ENCODE data around the gene CBLL1.

Gene CBLL1

DNA sequence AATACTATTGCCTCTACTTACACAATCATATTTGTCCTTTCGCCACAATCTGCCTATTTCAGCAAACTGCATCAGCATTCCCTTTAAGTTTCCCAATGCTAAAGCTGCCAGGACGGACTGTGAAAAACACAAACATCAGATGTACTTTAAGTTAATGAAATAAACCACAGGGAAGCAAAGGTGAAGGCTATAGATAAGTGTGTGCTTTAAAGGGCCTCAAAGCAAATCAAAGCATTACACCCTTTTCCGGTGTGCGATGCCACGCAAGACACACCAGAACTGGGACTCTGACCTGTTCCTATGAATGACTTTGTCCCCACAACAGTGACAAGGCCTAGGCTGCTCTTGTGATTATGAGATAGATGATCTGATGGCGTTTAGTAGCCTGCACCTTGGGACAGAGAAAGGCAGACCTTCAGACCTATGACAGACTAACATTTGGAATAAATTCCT is 35.7 kb downstream of the CBLL1 start:
- Mint-ChIP-seq H3K36me3 (no peaks in the 10 kb centered on the region), H3K27me3 (no peaks in the 10 kb centered on the region), H3K9me3 (no peaks in the 10 kb centered on the region)

GRCh38 chr7:107782374-107782773 is 38.4 kb downstream of the CBLL1 start:
- Mint-ChIP-seq H3K27me3 (no peaks in the 10 kb centered on the region), H3K27ac (no peak overlapping the region), H3K4me3 (no peak overlapping the region), H3K4me1 (no peaks in the 10 kb centered on the region), H3K9me3 (no peaks in the 10 kb centered on the region), H3K36me3 (no peaks in the 10 kb centered on the region)
- ATAC-seq: no peak

More for the DNA sequence above, 35.7 kb downstream of the CBLL1 start:
- H3K4me1 Mint-ChIP-seq: no peaks in the 10 kb centered on the region
- ATAC-seq: no peak
- H3K27ac Mint-ChIP-seq: no peak overlapping the region
- no peak overlapping the region for H3K4me3 Mint-ChIP-seq

DNA sequence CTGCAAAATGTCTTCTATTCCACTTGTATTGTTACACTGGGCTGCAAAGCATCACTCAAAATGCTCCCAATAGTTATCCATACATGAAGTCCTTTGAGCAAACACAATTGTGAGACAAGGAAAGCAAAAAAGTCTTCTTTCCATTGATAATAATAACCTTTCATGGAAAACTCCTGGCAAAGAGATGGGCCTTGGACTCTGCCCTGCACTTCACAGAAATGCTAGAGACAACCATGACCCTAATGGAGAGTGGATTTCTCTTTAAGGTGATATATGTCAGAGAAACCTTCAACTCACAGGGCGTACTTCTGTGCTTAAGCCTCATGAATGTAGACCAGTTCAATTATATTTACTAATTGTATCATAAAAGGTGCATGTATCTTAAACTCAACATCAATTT is 39.7 kb downstream of the CBLL1 start:
- H3K36me3 Mint-ChIP-seq: no peaks in the 10 kb centered on the region
- H3K27ac Mint-ChIP-seq: no peak overlapping the region
- no peaks in the 10 kb centered on the region for H3K27me3 Mint-ChIP-seq
- no peak overlapping the region for H3K4me3 Mint-ChIP-seq
- no peaks in the 10 kb centered on the region for H3K9me3 Mint-ChIP-seq
- H3K4me1 Mint-ChIP-seq: no peaks in the 10 kb centered on the region
- ATAC-seq: no peak

GRCh38 chr7:107785170-107785569 is 41.2 kb downstream of the CBLL1 start:
- Mint-ChIP-seq H3K4me1 (no peaks in the 10 kb centered on the region), H3K36me3 (no peaks in the 10 kb centered on the region), H3K9me3 (no peaks in the 10 kb centered on the region), H3K27ac (no peak overlapping the region), H3K4me3 (no peak overlapping the region), H3K27me3 (no peaks in the 10 kb centered on the region)
- no peak for ATAC-seq

DNA sequence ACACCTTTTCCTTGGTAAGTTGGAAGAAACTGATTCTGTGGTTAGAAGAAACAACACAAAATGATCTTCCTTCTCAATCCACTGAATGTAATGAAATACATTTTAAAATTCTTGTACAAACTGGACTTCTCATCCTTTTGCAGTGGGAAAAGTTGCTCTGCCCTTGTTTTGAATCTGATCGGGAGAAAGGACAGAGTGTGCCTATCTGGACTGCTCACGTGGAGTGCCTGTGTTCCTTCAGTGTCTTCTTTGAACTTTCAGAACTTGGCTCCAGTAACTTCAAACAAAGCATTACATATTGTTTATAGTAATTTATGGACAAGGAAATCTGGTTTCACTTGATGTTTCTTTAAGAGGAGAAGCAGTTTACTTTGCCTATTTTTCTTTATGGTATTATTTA is 42.0 kb downstream of the CBLL1 start:
- H3K27ac Mint-ChIP-seq: no peak overlapping the region

GRCh38 chr7:107788216-107788615 is 44.3 kb downstream of the CBLL1 start:
- Mint-ChIP-seq H3K27ac (no peak overlapping the region), H3K9me3 (no peaks in the 10 kb centered on the region), H3K4me3 (no peak overlapping the region), H3K27me3 (no peaks in the 10 kb centered on the region), H3K36me3 (no peaks in the 10 kb centered on the region), H3K4me1 (no peaks in the 10 kb centered on the region)
- no peak for ATAC-seq

More for the DNA sequence above, 42.0 kb downstream of the CBLL1 start:
- H3K4me1 Mint-ChIP-seq: no peaks in the 10 kb centered on the region
- no peak overlapping the region for H3K4me3 Mint-ChIP-seq
- H3K36me3 Mint-ChIP-seq: no peaks in the 10 kb centered on the region
- no peaks in the 10 kb centered on the region for H3K9me3 Mint-ChIP-seq
- H3K27me3 Mint-ChIP-seq: no peaks in the 10 kb centered on the region
- ATAC-seq: no peak

DNA sequence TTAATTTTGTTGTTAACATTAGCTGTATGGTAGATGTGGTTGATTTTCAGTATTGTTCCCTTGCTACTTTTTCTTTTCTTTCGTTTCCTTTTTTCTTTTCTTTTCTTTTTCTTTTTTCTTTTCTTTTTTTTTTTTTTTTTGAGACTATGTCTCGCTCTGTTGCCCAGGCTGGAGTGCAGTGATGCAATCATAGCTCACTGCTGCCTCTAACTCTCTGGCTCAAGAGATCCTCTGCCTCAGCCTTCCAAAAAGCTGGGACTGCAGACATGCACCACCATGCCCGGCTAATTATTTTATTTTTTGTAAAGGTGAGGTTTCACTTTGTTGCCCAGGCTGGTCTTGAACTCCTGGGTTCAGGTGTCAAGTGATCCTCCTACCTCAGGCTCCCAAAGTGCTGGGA is 44.7 kb downstream of the CBLL1 start:
- no peaks in the 10 kb centered on the region for H3K36me3 Mint-ChIP-seq
- ATAC-seq: no peak
- no peak overlapping the region for H3K27ac Mint-ChIP-seq
- H3K4me1 Mint-ChIP-seq: no peaks in the 10 kb centered on the region
- H3K27me3 Mint-ChIP-seq: no peaks in the 10 kb centered on the region
- H3K9me3 Mint-ChIP-seq: no peaks in the 10 kb centered on the region
- no peak overlapping the region for H3K4me3 Mint-ChIP-seq

DNA sequence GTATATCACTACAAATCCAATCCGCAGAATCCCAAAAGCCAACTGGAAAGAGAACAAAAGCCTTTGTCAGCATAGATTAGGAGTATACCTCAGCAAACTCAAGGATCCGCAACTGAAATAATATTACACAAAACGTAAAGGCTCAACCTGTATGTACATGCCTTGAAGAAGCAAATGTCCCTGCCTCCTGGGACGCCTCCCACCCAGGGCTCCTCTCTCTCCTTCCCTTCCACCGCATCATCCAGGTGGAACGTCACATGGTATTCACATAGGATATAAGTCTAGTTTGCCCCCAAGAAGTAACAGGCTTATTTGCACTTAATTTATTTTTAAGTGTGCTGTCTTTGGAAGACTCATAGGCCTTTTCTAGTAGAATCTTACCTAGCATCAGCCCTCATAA is 45.7 kb downstream of the CBLL1 start:
- H3K4me1 Mint-ChIP-seq: no peaks in the 10 kb centered on the region
- no peaks in the 10 kb centered on the region for H3K27me3 Mint-ChIP-seq
- no peak overlapping the region for H3K27ac Mint-ChIP-seq

GRCh38 chr7:107792364-107792763 is 48.4 kb downstream of the CBLL1 start:
- H3K4me3 Mint-ChIP-seq: no peak overlapping the region
- no peaks in the 10 kb centered on the region for H3K36me3 Mint-ChIP-seq
- no peak for ATAC-seq
- no peaks in the 10 kb centered on the region for H3K27me3 Mint-ChIP-seq
- no peaks in the 10 kb centered on the region for H3K9me3 Mint-ChIP-seq
- H3K27ac Mint-ChIP-seq: no peak overlapping the region
- H3K4me1 Mint-ChIP-seq: no peaks in the 10 kb centered on the region

More for the DNA sequence above, 45.7 kb downstream of the CBLL1 start:
- H3K9me3 Mint-ChIP-seq: no peaks in the 10 kb centered on the region
- H3K4me3 Mint-ChIP-seq: no peak overlapping the region
- H3K36me3 Mint-ChIP-seq: no peaks in the 10 kb centered on the region
- no peak for ATAC-seq

- Mint-ChIP-seq H3K27me3 (peaks cover 18% of the 10 kb centered on the region), H3K4me3 (no peak overlapping the region), H3K27ac (no peak overlapping the region), H3K36me3 (no peaks in the 10 kb centered on the region), H3K9me3 (no peaks in the 10 kb centered on the region), H3K4me1 (no peaks in the 10 kb centered on the region)
- no peak for ATAC-seq
Observed at GRCh38 chr7:107799647-107800264, 55.8 kb downstream of the CBLL1 start.

- no peak within 1 kb of the TSS for H3K4me3 Mint-ChIP-seq
- no peaks in the 10 kb centered on the region for H3K36me3 Mint-ChIP-seq
- H3K27ac Mint-ChIP-seq: no peak within 1 kb of the TSS
- H3K9me3 Mint-ChIP-seq: no peaks in the 10 kb centered on the region
- H3K27me3 Mint-ChIP-seq: peaks cover 19% of the 10 kb centered on the region
- ATAC-seq: no peak
- no peaks in the 10 kb centered on the region for H3K4me1 Mint-ChIP-seq
Observed at GRCh38 chr7:107803009-107803610, 59.2 kb downstream of the CBLL1 start, which contains the start of gene SLC26A3. TSS of gene SLC26A3 (minus strand) at chr7:107803223. CDS start at chr7:107794509, 8,714 bp downstream.

- H3K36me3 Mint-ChIP-seq: no peaks in the 10 kb centered on the region
- H3K4me3 Mint-ChIP-seq: no peak overlapping the region
- H3K27ac Mint-ChIP-seq: no peak overlapping the region
Observed at GRCh38 chr7:107809179-107809578, 65.2 kb downstream of the CBLL1 start.

GRCh38 chr7:107810626-107811025 is 66.7 kb downstream of the CBLL1 start:
- Mint-ChIP-seq H3K27ac (no peak overlapping the region), H3K36me3 (no peaks in the 10 kb centered on the region), H3K4me1 (no peaks in the 10 kb centered on the region), H3K27me3 (peaks cover 10% of the 10 kb centered on the region), H3K9me3 (no peaks in the 10 kb centered on the region), H3K4me3 (no peak overlapping the region)
- ATAC-seq: no peak

More at GRCh38 chr7:107809179-107809578, 65.2 kb downstream of the CBLL1 start:
- peaks cover 8% of the 10 kb centered on the region for H3K27me3 Mint-ChIP-seq
- no peaks in the 10 kb centered on the region for H3K9me3 Mint-ChIP-seq
- H3K4me1 Mint-ChIP-seq: no peaks in the 10 kb centered on the region
- ATAC-seq: no peak
